ENCODE data around the gene CD52. TPM values are rescaled to one million over a fixed set of nuclear protein-coding genes. Genes with fewer than 3 reads are reported as not detected.
A peak's percentile ranks its signal among the peaks of the same experiment; 100 is the strongest.

The CD52 gene
- total RNA-seq, 1 donor from 2014 or later = 297 TPM

- no peaks in the 10 kb centered on the region for H3K36me3 Mint-ChIP-seq (ENCODE audit: low read depth)
- intact Hi-C loops (cut with micrococcal nuclease) = no loop called here
- H3K4me1 Mint-ChIP-seq = peaks cover 19% of the 10 kb centered on the region
- peaks cover 8% of the 10 kb centered on the region for H3K27me3 Mint-ChIP-seq
- H3K27ac Mint-ChIP-seq = peak overlapping the region; percentile 38
- no peak for DNase-seq
- no peak overlapping the region for H3K4me3 Mint-ChIP-seq
- H3K9me3 Mint-ChIP-seq = no peaks in the 10 kb centered on the region
Observed at GRCh38 chr1:26354972-26355371, 37.2 kb downstream of the CD52 start.

GRCh38 chr1:26356106-26356505, 38.3 kb downstream of the CD52 start:
- no peaks in the 10 kb centered on the region for H3K9me3 Mint-ChIP-seq
- no peak overlapping the region for H3K4me3 Mint-ChIP-seq
- no peak overlapping the region for H3K27ac Mint-ChIP-seq
- no peak for DNase-seq
- peaks cover 29% of the 10 kb centered on the region for H3K4me1 Mint-ChIP-seq
- H3K36me3 Mint-ChIP-seq (ENCODE audit: low read depth) = no peaks in the 10 kb centered on the region
- H3K27me3 Mint-ChIP-seq = peaks cover 12% of the 10 kb centered on the region
- intact Hi-C loops (cut with micrococcal nuclease) = no loop called here

- Mint-ChIP-seq H3K9me3 (no peaks in the 10 kb centered on the region), H3K4me1 (peaks cover 31% of the 10 kb centered on the region), H3K27me3 (peaks cover 12% of the 10 kb centered on the region), H3K36me3 (ENCODE audit: low read depth) (no peaks in the 10 kb centered on the region), H3K27ac (no peak overlapping the region), H3K4me3 (no peak overlapping the region)
- DNase-seq = no peak
- intact Hi-C loops (cut with micrococcal nuclease) = no loop called here
Observed at GRCh38 chr1:26357121-26357602, 39.4 kb downstream of the CD52 start.

- intact Hi-C loops (cut with micrococcal nuclease) = loop anchor here (2.0 kb wide), 1 partner anchor 22 kb away; no protein-coding TSS in a partner anchor
- Mint-ChIP-seq H3K27me3 (peaks cover 14% of the 10 kb centered on the region), H3K4me3 (peak overlapping the region; percentile 77), H3K9me3 (no peaks in the 10 kb centered on the region), H3K4me1 (peaks cover 42% of the 10 kb centered on the region), H3K36me3 (ENCODE audit: low read depth) (no peaks in the 10 kb centered on the region), H3K27ac (peak overlapping the region; percentile 36)
- peak; percentile 93 for DNase-seq
Observed at GRCh38 chr1:26358411-26359384, 40.9 kb downstream of the CD52 start.

GRCh38 chr1:26359981-26360806, 42.4 kb downstream of the CD52 start:
- Mint-ChIP-seq H3K4me3 (peak overlapping the region; percentile 77), H3K27me3 (peaks cover 18% of the 10 kb centered on the region), H3K36me3 (ENCODE audit: low read depth) (no peaks in the 10 kb centered on the region), H3K9me3 (no peaks in the 10 kb centered on the region), H3K4me1 (peaks cover 49% of the 10 kb centered on the region), H3K27ac (no peak overlapping the region)
- intact Hi-C loops (cut with micrococcal nuclease) = loop anchor here (2.0 to 5.0 kb wide), 3 partner anchors 23 to 38 kb away; no protein-coding TSS in a partner anchor
- DNase-seq = peak; percentile 86

- no peak for DNase-seq
- no peaks in the 10 kb centered on the region for H3K9me3 Mint-ChIP-seq
- peaks cover 47% of the 10 kb centered on the region for H3K4me1 Mint-ChIP-seq
- H3K27me3 Mint-ChIP-seq = peaks cover 18% of the 10 kb centered on the region
- peak overlapping the region; percentile 77 for H3K4me3 Mint-ChIP-seq
- H3K27ac Mint-ChIP-seq = no peak overlapping the region
- intact Hi-C loops (cut with micrococcal nuclease) = loop anchor here (5.0 kb wide), 2 partner anchors 36 to 39 kb away; no protein-coding TSS in a partner anchor
- H3K36me3 Mint-ChIP-seq (ENCODE audit: low read depth) = no peaks in the 10 kb centered on the region
Observed at GRCh38 chr1:26360807-26361604, 43.2 kb downstream of the CD52 start.

- no peak for DNase-seq
- H3K4me3 Mint-ChIP-seq = no peak overlapping the region
- H3K27ac Mint-ChIP-seq = no peak overlapping the region
- peaks cover 47% of the 10 kb centered on the region for H3K4me1 Mint-ChIP-seq
- no peaks in the 10 kb centered on the region for H3K36me3 Mint-ChIP-seq (ENCODE audit: low read depth)
- H3K9me3 Mint-ChIP-seq = no peaks in the 10 kb centered on the region
- intact Hi-C loops (cut with micrococcal nuclease) = loop anchor here (5.0 kb wide), 2 partner anchors 36 to 39 kb away; no protein-coding TSS in a partner anchor
- peaks cover 18% of the 10 kb centered on the region for H3K27me3 Mint-ChIP-seq
Observed at GRCh38 chr1:26361605-26362122, 43.9 kb downstream of the CD52 start.

- Mint-ChIP-seq H3K36me3 (ENCODE audit: low read depth) (no peaks in the 10 kb centered on the region), H3K4me1 (peaks cover 47% of the 10 kb centered on the region), H3K27me3 (peaks cover 18% of the 10 kb centered on the region), H3K9me3 (no peaks in the 10 kb centered on the region), H3K4me3 (no peak overlapping the region), H3K27ac (no peak overlapping the region)
- DNase-seq = no peak
- intact Hi-C loops (cut with micrococcal nuclease) = loop anchor here (5.0 kb wide), 2 partner anchors 35 to 40 kb away; no protein-coding TSS in a partner anchor
Observed at GRCh38 chr1:26362331-26362730, 44.6 kb downstream of the CD52 start.

GRCh38 chr1:26363549-26364448, 46.0 kb downstream of the CD52 start:
- Mint-ChIP-seq H3K4me1 (peaks cover 39% of the 10 kb centered on the region), H3K27ac (peak overlapping the region; percentile 11), H3K36me3 (ENCODE audit: low read depth) (no peaks in the 10 kb centered on the region), H3K27me3 (peaks cover 18% of the 10 kb centered on the region), H3K4me3 (no peak overlapping the region), H3K9me3 (no peaks in the 10 kb centered on the region)
- peak; percentile 96 for DNase-seq
- intact Hi-C loops (cut with micrococcal nuclease) = loop anchor here (2.0 to 5.0 kb wide), 3 partner anchors 34 to 77 kb away; no protein-coding TSS in a partner anchor

- H3K9me3 Mint-ChIP-seq = no peaks in the 10 kb centered on the region
- H3K4me3 Mint-ChIP-seq = no peak overlapping the region
- H3K4me1 Mint-ChIP-seq = peaks cover 33% of the 10 kb centered on the region
- intact Hi-C loops (cut with micrococcal nuclease) = loop anchor here (2.0 to 5.0 kb wide), 3 partner anchors 32 to 78 kb away; no protein-coding TSS in a partner anchor
- no peaks in the 10 kb centered on the region for H3K36me3 Mint-ChIP-seq (ENCODE audit: low read depth)
- H3K27ac Mint-ChIP-seq = no peak overlapping the region
- peaks cover 10% of the 10 kb centered on the region for H3K27me3 Mint-ChIP-seq
- DNase-seq = no peak
Observed at GRCh38 chr1:26364956-26365355, 47.2 kb downstream of the CD52 start.

- no peak overlapping the region for H3K27ac Mint-ChIP-seq
- no peak for DNase-seq
- no peak overlapping the region for H3K4me3 Mint-ChIP-seq
- H3K27me3 Mint-ChIP-seq = peaks cover 6% of the 10 kb centered on the region
- intact Hi-C loops (cut with micrococcal nuclease) = no loop called here
- H3K36me3 Mint-ChIP-seq (ENCODE audit: low read depth) = peaks cover 3% of the 10 kb centered on the region
- no peaks in the 10 kb centered on the region for H3K9me3 Mint-ChIP-seq
- H3K4me1 Mint-ChIP-seq = peaks cover 36% of the 10 kb centered on the region
Observed at GRCh38 chr1:26367441-26367840, 49.7 kb downstream of the CD52 start.

GRCh38 chr1:26368006-26368405, 50.2 kb downstream of the CD52 start:
- Mint-ChIP-seq H3K36me3 (ENCODE audit: low read depth) (peaks cover 3% of the 10 kb centered on the region), H3K9me3 (no peaks in the 10 kb centered on the region), H3K4me1 (peaks cover 39% of the 10 kb centered on the region), H3K4me3 (no peak overlapping the region), H3K27me3 (peaks cover 6% of the 10 kb centered on the region), H3K27ac (no peak overlapping the region)
- intact Hi-C loops (cut with micrococcal nuclease) = no loop called here
- no peak for DNase-seq

All from activated CD4-positive, alpha-beta T cell treated with anti-CD3 and anti-CD28 coated beads, Interleukin-2, amount 10 ng/mL, durations not matched to agents 24 days and 14 days (primary cell).